Measurements from ENCODE around the gene FAM227B. TPM values are rescaled to one million over a fixed set of nuclear protein-coding genes. Genes with fewer than 3 reads are reported as not detected.

The FAM227B gene
- total RNA-seq, 1 experiment from 2014 or later = 0.98 TPM

DNA sequence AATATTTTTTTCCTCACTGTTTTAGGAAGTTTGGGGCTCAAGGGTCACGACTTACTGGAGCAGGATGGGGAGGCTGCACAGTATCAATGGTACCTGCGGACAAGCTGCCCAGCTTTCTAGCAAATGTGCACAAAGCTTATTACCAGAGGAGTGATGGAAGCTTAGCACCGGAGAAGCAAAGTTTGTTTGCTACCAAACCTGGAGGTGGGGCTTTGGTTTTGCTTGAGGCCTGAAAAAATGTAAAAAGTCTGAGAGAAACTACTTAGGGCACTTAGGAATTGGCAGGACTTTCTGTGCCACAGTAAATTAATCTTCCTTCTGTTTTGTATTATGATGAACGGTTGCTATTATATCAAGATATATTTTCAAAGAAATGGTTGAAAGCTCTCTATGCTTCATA lies 292.7 kb downstream of the FAM227B start:
- Histone ChIP-seq H3K9me3 (ENCODE audit: low read length) (no peaks in the 10 kb centered on the region), H3K4me1 (ENCODE audit: insufficient read depth, low read length) (no peaks in the 10 kb centered on the region), H2AFZ (ENCODE audit: low read length) (no peak overlapping the region), H4K20me1 (ENCODE audit: low read length) (no peaks in the 10 kb centered on the region), H3K27me3 (ENCODE audit: low read length) (no peaks in the 10 kb centered on the region), H3K4me2 (ENCODE audit: low read length) (no peak overlapping the region), H3K9ac (ENCODE audit: low read length) (no peak overlapping the region), H3K4me3 (ENCODE audit: low read length) (no peak overlapping the region), H3F3A (ENCODE audit: low read length, unreplicated experiment) (no peaks in the 10 kb centered on the region), H3K79me2 (ENCODE audit: low read length) (no peaks in the 10 kb centered on the region), H3K27ac (ENCODE audit: low read length) (no peak overlapping the region), H3K9me2 (replicated peaks; ENCODE audit: low read length) (no peaks in the 10 kb centered on the region), H3K36me3 (ENCODE audit: low read depth, low read length) (no peaks in the 10 kb centered on the region)
- intact Hi-C loops (cut with micrococcal nuclease) = no loop called here
- no peak for DNase-seq
- CTCF ChIA-PET = no interaction called here
- BruUV-seq (replicated peaks) = no TSS peak
- POLR2A ChIA-PET (ENCODE audit: unreplicated experiment) = no interaction called here
- ATAC-seq = no peak
- no peak for TF ChIP-seq EZH2phosphoT487 (IDR thresholded peaks at IDR 0.05; ENCODE audit: borderline replicate concordance, low read length)
- no peak for TF ChIP-seq EZH2 (IDR thresholded peaks at IDR 0.05; ENCODE audit: low read length, unreplicated experiment)
- TF ChIP-seq, protein P1, sequence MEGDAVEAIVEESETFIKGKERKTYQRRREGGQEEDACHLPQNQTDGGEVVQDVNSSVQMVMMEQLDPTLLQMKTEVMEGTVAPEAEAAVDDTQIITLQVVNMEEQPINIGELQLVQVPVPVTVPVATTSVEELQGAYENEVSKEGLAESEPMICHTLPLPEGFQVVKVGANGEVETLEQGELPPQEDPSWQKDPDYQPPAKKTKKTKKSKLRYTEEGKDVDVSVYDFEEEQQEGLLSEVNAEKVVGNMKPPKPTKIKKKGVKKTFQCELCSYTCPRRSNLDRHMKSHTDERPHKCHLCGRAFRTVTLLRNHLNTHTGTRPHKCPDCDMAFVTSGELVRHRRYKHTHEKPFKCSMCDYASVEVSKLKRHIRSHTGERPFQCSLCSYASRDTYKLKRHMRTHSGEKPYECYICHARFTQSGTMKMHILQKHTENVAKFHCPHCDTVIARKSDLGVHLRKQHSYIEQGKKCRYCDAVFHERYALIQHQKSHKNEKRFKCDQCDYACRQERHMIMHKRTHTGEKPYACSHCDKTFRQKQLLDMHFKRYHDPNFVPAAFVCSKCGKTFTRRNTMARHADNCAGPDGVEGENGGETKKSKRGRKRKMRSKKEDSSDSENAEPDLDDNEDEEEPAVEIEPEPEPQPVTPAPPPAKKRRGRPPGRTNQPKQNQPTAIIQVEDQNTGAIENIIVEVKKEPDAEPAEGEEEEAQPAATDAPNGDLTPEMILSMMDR (conservative IDR thresholded peaks at IDR 0.05; ENCODE audit: low read depth, low read length) = no peak

DNA sequence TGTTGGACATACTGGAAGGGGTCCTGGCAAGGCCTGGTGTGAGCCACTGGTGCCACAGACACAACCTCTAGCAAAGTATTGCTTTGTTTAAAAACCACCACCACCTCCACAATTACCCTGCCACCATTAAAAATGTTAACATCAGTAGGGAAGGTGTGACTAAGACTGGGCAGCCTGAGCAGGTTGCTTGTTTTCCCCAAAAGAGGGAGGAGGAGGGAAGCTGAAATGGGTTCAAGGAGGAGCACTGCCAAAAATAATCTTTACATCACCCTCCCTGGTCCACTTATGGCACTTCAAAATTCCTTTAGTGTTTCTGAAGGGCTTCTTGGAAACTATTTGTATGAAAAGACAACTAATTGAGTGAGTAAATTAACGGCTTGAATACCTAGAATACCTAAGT lies 297.4 kb downstream of the FAM227B start:
- TF ChIP-seq EZH2phosphoT487 (IDR thresholded peaks at IDR 0.05; ENCODE audit: borderline replicate concordance, low read length) (no peak), EZH2 (IDR thresholded peaks at IDR 0.05; ENCODE audit: low read length, unreplicated experiment) (no peak)
- TF ChIP-seq, protein P1 (conservative IDR thresholded peaks at IDR 0.05; ENCODE audit: low read depth, low read length) = no peak
- Histone ChIP-seq H3K27ac (ENCODE audit: low read length) (no peak overlapping the region), H2AFZ (ENCODE audit: low read length) (no peak overlapping the region), H3K79me2 (ENCODE audit: low read length) (no peaks in the 10 kb centered on the region), H3K27me3 (ENCODE audit: low read length) (no peaks in the 10 kb centered on the region), H3K9me2 (replicated peaks; ENCODE audit: low read length) (no peaks in the 10 kb centered on the region), H3F3A (ENCODE audit: low read length, unreplicated experiment) (no peaks in the 10 kb centered on the region), H3K4me3 (ENCODE audit: low read length) (no peak overlapping the region), H3K36me3 (ENCODE audit: low read depth, low read length) (no peaks in the 10 kb centered on the region; the same call in 1 of the 2 replicates), H3K9me3 (ENCODE audit: low read length) (no peaks in the 10 kb centered on the region), H3K9ac (ENCODE audit: low read length) (no peak overlapping the region), H3K4me2 (ENCODE audit: low read length) (no peak overlapping the region), H3K4me1 (ENCODE audit: insufficient read depth, low read length) (no peaks in the 10 kb centered on the region), H4K20me1 (ENCODE audit: low read length) (no peaks in the 10 kb centered on the region)
- intact Hi-C loops (cut with micrococcal nuclease) = no loop called here
- DNase-seq = no peak
- ChIA-PET POLR2A (ENCODE audit: unreplicated experiment) (no interaction called here), CTCF (no interaction called here)
- ATAC-seq = no peak
- BruUV-seq (replicated peaks) = no TSS peak

DNA sequence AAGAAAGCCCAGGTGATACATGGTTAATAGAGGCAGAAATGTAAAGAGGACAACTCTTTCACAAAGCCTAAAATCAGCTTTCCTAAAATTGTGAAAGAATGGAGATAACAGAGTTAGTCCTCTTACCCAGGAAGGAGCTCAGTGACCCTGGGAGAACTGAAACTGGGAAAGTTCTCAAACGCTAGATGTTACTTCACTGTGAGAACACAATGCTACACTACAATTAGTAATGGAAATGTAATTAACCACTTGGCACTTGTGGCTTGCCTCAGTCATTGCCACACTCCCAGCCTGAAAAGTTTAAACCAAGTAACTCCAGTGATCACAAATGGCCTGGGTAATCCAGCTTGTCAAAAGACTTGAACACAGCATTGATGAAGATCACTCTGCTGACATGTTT lies 300.3 kb downstream of the FAM227B start:
- intact Hi-C loops (cut with micrococcal nuclease) = no loop called here
- H3K9ac ChIP-seq (ENCODE audit: low read length) = no peak overlapping the region
- POLR2A ChIA-PET (ENCODE audit: unreplicated experiment) = interaction anchor here (0.6 kb wide), 1 partner anchor 82 kb away, joined by 4 read pairs; no protein-coding TSS in a partner anchor
- BruUV-seq (replicated peaks) = no TSS peak
- no peaks in the 10 kb centered on the region for H3K4me1 ChIP-seq (ENCODE audit: insufficient read depth, low read length)
- no peaks in the 10 kb centered on the region for H3K79me2 ChIP-seq (ENCODE audit: low read length)
- H2AFZ ChIP-seq (ENCODE audit: low read length) = no peak overlapping the region
- H3K36me3 ChIP-seq (ENCODE audit: low read depth, low read length) = no peaks in the 10 kb centered on the region; the same call in 1 of the 2 replicates
- no peaks in the 10 kb centered on the region for H3K9me2 ChIP-seq (replicated peaks; ENCODE audit: low read length)
- H3F3A ChIP-seq (ENCODE audit: low read length, unreplicated experiment) = no peaks in the 10 kb centered on the region
- DNase-seq = no peak
- no peak overlapping the region for H3K27ac ChIP-seq (ENCODE audit: low read length)
- H4K20me1 ChIP-seq (ENCODE audit: low read length) = no peaks in the 10 kb centered on the region
- no peaks in the 10 kb centered on the region for H3K27me3 ChIP-seq (ENCODE audit: low read length)
- CTCF ChIA-PET = no interaction called here
- TF ChIP-seq EZH2phosphoT487 (IDR thresholded peaks at IDR 0.05; ENCODE audit: borderline replicate concordance, low read length) (no peak), EZH2 (IDR thresholded peaks at IDR 0.05; ENCODE audit: low read length, unreplicated experiment) (no peak)
- TF ChIP-seq, protein P1 (conservative IDR thresholded peaks at IDR 0.05; ENCODE audit: low read depth, low read length) = no peak
- H3K4me3 ChIP-seq (ENCODE audit: low read length) = no peak overlapping the region
- no peak overlapping the region for H3K4me2 ChIP-seq (ENCODE audit: low read length)
- ATAC-seq = no peak
- no peaks in the 10 kb centered on the region for H3K9me3 ChIP-seq (ENCODE audit: low read length)
